Fibroblast of the aortic adventitia (primary cell): ENCODE results near the gene GRIA1. TPM values are rescaled to one million over a fixed set of nuclear protein-coding genes. Genes with fewer than 3 reads are reported as not detected.

ENCODE experiments used
- DNase-seq: peaks from one replicate; pipeline ENCODE4 v3.0.0-alpha.2; 2010; ENCODE audit warnings: low read depth
- H3K4me3 ChIP-seq: 2 replicates; pipeline ENCODE4 v1.5.1; 2011; ENCODE audit warnings: low read depth, mild to moderate bottlenecking, control low read depth, low read length, moderate library complexity
- CTCF ChIP-seq: IDR thresholded peaks from 2 replicates; pipeline ENCODE4 v1.5.1; 2011; ENCODE audit warnings: mild to moderate bottlenecking, low read length, control low read depth, inconsistent platforms; ENCODE audit not compliant: insufficient read depth
- total RNA-seq: library from RNA; depleted of rRNA; stranded (reverse); fragments of >200 nt; gene quantifications from 2 replicates; pipeline ENCODE4 v1.2.3, GENCODE V29; 2012; ENCODE audit warnings: low replicate concordance

GRIA1 gene
- total RNA-seq, 1 donor: 1.2 TPM

GRCh38 chr5:153624451-153624765 lies 133.9 kb downstream of the GRIA1 start:
- H3K4me3 ChIP-seq: no peak overlapping the region
- no peak for DNase-seq
- TF ChIP-seq CTCF: no peak

GRCh38 chr5:153625826-153626354 lies 135.4 kb downstream of the GRIA1 start:
- TF ChIP-seq CTCF: no peak
- H3K4me3 ChIP-seq: no peak overlapping the region
- DNase-seq: no peak

- DNase-seq: no peak
- H3K4me3 ChIP-seq: no peak overlapping the region
- no peak for TF ChIP-seq CTCF
Observed at GRCh38 chr5:153626836-153627235, 136.4 kb downstream of the GRIA1 start.

- no peak overlapping the region for H3K4me3 ChIP-seq
- peak; percentile 67 for TF ChIP-seq CTCF
- DNase-seq: peak; percentile 96
Observed at GRCh38 chr5:153629027-153629895, 138.8 kb downstream of the GRIA1 start.

- no peak overlapping the region for H3K4me3 ChIP-seq
- TF ChIP-seq CTCF: no peak
- no peak for DNase-seq
Observed at GRCh38 chr5:153630546-153630945, 140.1 kb downstream of the GRIA1 start.

GRCh38 chr5:153632748-153633290 lies 142.3 kb downstream of the GRIA1 start:
- peak; percentile 28 for DNase-seq
- H3K4me3 ChIP-seq: no peak overlapping the region
- no peak for TF ChIP-seq CTCF
